ENCODE results near the gene MIPOL1.
"Not testable (repeated sequence)": the region's sequence is repeated elsewhere in the genome, so short reads cannot be mapped to it uniquely, and the experiment has no call there.

Gene MIPOL1

GRCh38 chr14:37285220-37285619 is 87.5 kb downstream of the MIPOL1 start:
- DNase-seq (ENCODE audit: low spot score): no peak

GRCh38 chr14:37289688-37290087 is 92.0 kb downstream of the MIPOL1 start:
- DNase-seq (ENCODE audit: low spot score): no peak

GRCh38 chr14:37295262-37295661 is 97.5 kb downstream of the MIPOL1 start:
- DNase-seq (ENCODE audit: low spot score): not testable (repeated sequence)

GRCh38 chr14:37311252-37311651 is 113.5 kb downstream of the MIPOL1 start:
- no peak for DNase-seq (ENCODE audit: low spot score)

- no peak for DNase-seq (ENCODE audit: low spot score)
These were observed 121.2 kb downstream of the MIPOL1 start for GRCh38 chr14:37318938-37319337.

GRCh38 chr14:37320106-37320505 is 122.4 kb downstream of the MIPOL1 start:
- no peak for DNase-seq (ENCODE audit: low spot score)

- no peak for DNase-seq (ENCODE audit: low spot score)
These were observed 127.6 kb downstream of the MIPOL1 start for GRCh38 chr14:37325332-37325731.

GRCh38 chr14:37326434-37326833 is 128.7 kb downstream of the MIPOL1 start:
- no peak for DNase-seq (ENCODE audit: low spot score)

GRCh38 chr14:37327933-37328332 is 130.2 kb downstream of the MIPOL1 start:
- not testable (repeated sequence) for DNase-seq (ENCODE audit: low spot score)

GRCh38 chr14:37328673-37329072 is 130.9 kb downstream of the MIPOL1 start:
- DNase-seq (ENCODE audit: low spot score): no peak

GRCh38 chr14:37329189-37330001 is 131.7 kb downstream of the MIPOL1 start:
- no peak for DNase-seq (ENCODE audit: low spot score)

GRCh38 chr14:37330910-37331309 is 133.2 kb downstream of the MIPOL1 start:
- no peak for DNase-seq (ENCODE audit: low spot score)

GRCh38 chr14:37340353-37340752 is 142.6 kb downstream of the MIPOL1 start:
- DNase-seq (ENCODE audit: low spot score): no peak

GRCh38 chr14:37343307-37344094 is 145.8 kb downstream of the MIPOL1 start:
- DNase-seq (ENCODE audit: low spot score): no peak

- no peak for DNase-seq (ENCODE audit: low spot score)
These were observed 165.9 kb downstream of the MIPOL1 start for GRCh38 chr14:37363661-37364060.

- DNase-seq (ENCODE audit: low spot score): no peak
These were observed 171.7 kb downstream of the MIPOL1 start for GRCh38 chr14:37369425-37369824.

GRCh38 chr14:37375566-37375965 is 177.8 kb downstream of the MIPOL1 start:
- no peak for DNase-seq (ENCODE audit: low spot score)

GRCh38 chr14:37376944-37377609 is 179.3 kb downstream of the MIPOL1 start:
- no peak for DNase-seq (ENCODE audit: low spot score)

- DNase-seq (ENCODE audit: low spot score): no peak
These were observed 187.3 kb downstream of the MIPOL1 start for GRCh38 chr14:37384870-37385596.

- not testable (repeated sequence) for DNase-seq (ENCODE audit: low spot score)
These were observed 199.6 kb downstream of the MIPOL1 start for GRCh38 chr14:37397157-37397940.

GRCh38 chr14:37397941-37398215 is 200.1 kb downstream of the MIPOL1 start:
- DNase-seq (ENCODE audit: low spot score): no peak
